HAP-1 (cell line): ENCODE data around the gene GATD1.

Source experiments
- DNase-seq, 2 experiments: peaks; one replicate each; pipeline ENCODE4 v3.0.0-alpha.2; 2016 to 2020; ENCODE audit warnings: low spot score in 2 of 2
- H3K27me3 ChIP-seq: fragments of 250-450 bp; sonication (Bioruptor Pico); 2 replicates; pipeline ENCODE4 v1.5.1; 2020; ENCODE audit warnings: low read depth, mild to moderate bottlenecking, moderate library complexity
- H3K36me3 ChIP-seq: fragments of 250-450 bp; sonication (Bioruptor Pico); replicated peaks from 2 replicates; pipeline ENCODE4 v1.5.1; 2020; ENCODE audit warnings: mild to moderate bottlenecking
- H3K4me1 ChIP-seq: fragments of 250-450 bp; sonication (Bioruptor Pico); 2 replicates; pipeline ENCODE4 v1.5.1; 2020; ENCODE audit warnings: mild to moderate bottlenecking
- H3K4me3 ChIP-seq: fragments of 250-450 bp; sonication (Bioruptor Pico); 2 replicates; pipeline ENCODE4 v1.5.1; 2020; ENCODE audit warnings: mild to moderate bottlenecking, moderate library complexity
- H3K9me3 ChIP-seq: fragments of 250-450 bp; sonication (Bioruptor Pico); 2 replicates; pipeline ENCODE4 v1.5.1; 2020; ENCODE audit warnings: mild to moderate bottlenecking, moderate library complexity
- in situ Hi-C: fragments of 300-500 bp; cut with MboI; formaldehyde crosslinking; loops from 3 replicates; pipeline ENCODE4 v1.14.3; 2020; ENCODE audit warnings: low sequenced_read_pairs, inconsistent platforms, mixed read lengths

Gene GATD1

DNA sequence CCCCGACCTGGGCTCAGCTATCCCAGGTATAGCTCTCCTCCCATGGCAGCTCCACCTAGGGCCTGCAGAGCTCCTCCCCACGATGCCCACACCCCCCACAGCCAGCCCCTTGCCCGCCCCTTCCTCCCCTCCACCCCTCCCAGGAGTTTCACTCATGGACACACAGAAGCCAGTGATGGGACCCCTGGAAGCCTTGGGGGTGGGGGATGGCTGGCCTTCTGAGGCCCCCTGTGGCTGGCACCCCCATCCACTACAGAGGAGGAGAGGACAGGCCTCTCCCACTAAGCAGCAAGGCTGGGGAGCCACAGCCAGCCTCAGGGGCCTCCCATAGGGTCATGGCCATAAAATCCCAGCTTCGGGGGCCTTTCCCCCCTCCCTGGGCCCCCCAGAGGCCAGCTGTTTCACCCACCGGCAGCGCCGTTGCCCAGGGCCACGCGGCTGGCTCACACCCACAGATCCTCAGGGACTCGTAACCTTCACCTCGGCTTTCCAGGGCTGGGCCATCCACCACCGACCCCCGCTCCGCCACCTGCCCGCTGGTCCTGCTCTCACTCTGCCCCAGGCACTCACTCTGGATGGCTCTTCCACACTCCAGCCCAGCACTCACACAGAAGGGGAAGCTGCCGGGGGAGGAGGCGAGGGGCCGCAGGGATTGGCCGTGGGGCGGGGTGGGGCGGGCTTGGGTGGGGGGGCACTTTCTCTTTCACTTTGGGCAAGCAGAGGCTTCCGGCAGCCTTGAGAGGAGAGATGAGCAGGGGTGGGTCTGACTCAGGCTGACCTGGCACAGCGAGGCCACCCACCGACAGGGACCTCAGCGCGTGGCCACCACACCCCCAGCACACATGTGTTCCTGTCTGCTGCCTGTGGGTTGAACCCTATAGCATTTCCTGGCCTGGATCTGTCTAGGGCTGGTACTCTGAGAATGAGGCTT, 18.6 kb upstream of the GATD1 start:
- no peaks in the 10 kb centered on the region for H3K27me3 ChIP-seq

DNA sequence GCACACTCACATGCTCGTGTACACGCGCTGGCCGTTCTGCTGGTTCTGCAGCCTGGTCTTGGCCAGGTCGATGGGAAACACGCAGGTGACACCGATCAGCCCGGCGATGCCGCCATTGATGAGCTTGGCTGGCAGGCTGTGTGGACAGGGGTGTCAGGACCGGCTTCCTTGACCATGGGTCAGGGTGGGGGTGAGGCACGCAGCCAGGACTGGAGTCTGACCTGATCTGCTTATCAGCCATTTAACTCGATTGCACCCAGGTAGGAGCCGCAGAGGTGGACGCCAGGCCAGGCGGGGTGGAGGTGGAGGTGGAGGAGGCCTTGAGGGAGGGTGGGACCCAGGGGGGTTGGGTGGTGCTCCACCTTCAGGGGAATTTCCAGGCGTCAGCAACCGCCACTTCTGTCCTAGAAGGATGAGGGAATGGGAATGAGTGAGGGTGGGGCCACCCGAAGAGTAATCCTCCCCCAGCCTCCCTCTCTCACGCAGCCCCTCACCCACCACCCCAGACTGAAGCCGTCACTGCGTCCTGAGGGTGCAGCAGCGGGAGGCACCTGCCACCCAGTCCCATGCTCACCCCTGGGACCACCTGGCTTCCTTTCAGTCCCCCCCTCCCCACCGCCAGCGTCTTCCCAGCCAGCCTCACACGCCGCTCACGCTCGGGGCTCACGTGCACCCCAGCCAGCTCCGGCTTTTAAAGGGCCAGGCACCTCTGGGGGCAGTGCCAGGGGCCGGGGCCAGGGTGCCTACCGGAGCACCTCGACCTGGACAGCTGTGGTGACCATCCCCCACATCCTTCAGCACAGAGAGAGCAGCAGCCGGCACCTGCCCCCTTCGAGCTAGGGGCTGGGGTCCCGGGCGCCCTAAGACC, 17.7 kb upstream of the GATD1 start:
- H3K9me3 ChIP-seq, result no peaks in the 10 kb centered on the region
- no peak for DNase-seq
- peaks cover 35% of the 10 kb centered on the region for H3K36me3 ChIP-seq
- H3K4me3 ChIP-seq, result no peak overlapping the region
- peaks cover 12% of the 10 kb centered on the region for H3K4me1 ChIP-seq
- in situ Hi-C loops, result no loop called here
- no peaks in the 10 kb centered on the region for H3K27me3 ChIP-seq

More for the DNA sequence above, 18.6 kb upstream of the GATD1 start:
- H3K9me3 ChIP-seq, result no peaks in the 10 kb centered on the region
- in situ Hi-C loops, result no loop called here
- H3K36me3 ChIP-seq, result peaks cover 40% of the 10 kb centered on the region
- peaks cover 12% of the 10 kb centered on the region for H3K4me1 ChIP-seq
- peak in 1 of 2 experiments; percentile 81 for DNase-seq
- peak overlapping the region; percentile 80 for H3K4me3 ChIP-seq

DNA sequence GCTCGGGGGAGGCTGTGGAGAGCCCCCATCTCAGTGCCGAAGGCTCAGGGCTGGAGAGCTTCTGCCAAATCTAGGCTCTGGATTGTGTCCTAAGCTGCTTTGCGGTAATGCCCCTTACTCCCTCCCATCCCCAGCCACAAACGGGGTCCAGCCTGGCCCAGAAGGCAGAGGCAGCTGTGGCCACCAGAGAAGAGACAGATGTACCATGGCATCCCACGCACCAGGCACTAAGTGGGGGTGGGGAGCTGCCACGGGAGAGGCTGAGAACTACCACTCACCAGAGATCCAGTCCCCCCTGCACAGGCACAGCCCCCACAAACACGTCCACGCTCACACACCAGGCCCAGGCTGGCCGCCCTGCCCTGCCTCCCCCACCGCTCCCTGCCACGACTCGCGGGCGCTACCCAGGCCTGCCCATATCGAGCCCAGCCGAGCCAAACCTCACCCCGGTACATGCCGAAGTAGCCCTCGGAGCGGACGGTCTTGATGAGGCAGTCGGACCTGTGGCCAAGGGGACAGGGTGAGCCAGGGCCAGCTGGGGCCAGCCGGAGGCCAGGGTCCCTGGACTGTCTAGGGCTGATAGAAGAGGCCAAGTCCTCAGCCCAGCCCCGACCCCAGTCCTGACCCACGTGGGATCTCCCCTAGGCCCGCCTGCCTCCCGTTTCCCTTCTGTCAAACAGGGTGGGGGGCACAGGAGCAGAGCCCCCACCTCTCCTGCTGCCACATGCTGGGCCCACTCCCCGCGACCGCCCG, 16.9 kb upstream of the GATD1 start:
- in situ Hi-C loops, result no loop called here
- H3K9me3 ChIP-seq, result no peaks in the 10 kb centered on the region
- no peak overlapping the region for H3K4me3 ChIP-seq
- peaks cover 27% of the 10 kb centered on the region for H3K36me3 ChIP-seq
- no peak for DNase-seq
- peaks cover 12% of the 10 kb centered on the region for H3K4me1 ChIP-seq
- H3K27me3 ChIP-seq, result no peaks in the 10 kb centered on the region

DNA sequence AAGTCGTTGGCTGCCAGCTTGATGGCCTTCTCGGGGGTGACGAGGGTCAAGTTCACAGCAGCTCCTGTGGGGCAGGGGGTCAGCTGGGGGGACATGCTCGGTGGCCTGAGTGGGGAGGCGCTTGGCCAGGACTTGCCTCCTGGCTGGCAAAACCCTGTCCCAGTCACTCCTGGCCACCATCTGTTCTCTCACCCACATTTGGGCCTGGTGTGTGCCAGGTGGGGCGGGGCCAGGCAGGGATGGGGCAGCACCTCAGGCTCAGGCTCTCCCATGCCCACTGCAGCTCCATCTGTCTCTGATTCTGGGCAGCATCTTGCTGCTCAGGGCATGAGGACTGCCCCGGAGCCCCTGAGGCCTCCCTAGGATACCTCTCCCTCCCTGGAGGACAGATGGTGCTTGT, 16.3 kb upstream of the GATD1 start:
- no peaks in the 10 kb centered on the region for H3K27me3 ChIP-seq
- no peak for DNase-seq
- H3K36me3 ChIP-seq, result peaks cover 24% of the 10 kb centered on the region
- in situ Hi-C loops, result no loop called here
- H3K4me3 ChIP-seq, result no peak overlapping the region
- H3K4me1 ChIP-seq, result peaks cover 12% of the 10 kb centered on the region
- H3K9me3 ChIP-seq, result no peaks in the 10 kb centered on the region

DNA sequence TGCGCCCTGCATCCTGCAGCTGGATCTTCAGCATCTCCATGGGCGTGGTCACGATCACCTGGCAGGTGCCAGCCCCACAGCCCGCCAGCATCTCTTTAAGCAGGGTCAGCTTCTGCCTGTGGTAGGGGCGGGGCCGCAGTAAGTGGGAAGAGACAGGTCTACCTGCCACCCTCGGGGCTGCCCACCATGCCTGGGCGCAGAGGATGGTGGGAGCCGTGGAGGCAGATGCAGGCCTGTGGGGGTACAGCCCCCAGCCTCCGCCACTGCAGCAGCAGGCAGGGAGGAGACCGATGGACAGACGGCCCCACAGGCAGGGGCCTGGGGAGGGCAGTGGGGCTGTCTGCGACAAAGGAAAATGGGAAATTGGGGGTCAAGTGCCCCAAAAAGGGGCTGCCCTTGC, 15.6 kb upstream of the GATD1 start:
- peaks cover 12% of the 10 kb centered on the region for H3K4me1 ChIP-seq
- H3K4me3 ChIP-seq, result no peak overlapping the region
- in situ Hi-C loops, result no loop called here
- H3K9me3 ChIP-seq, result no peaks in the 10 kb centered on the region
- peaks cover 24% of the 10 kb centered on the region for H3K36me3 ChIP-seq
- DNase-seq, result no peak
- H3K27me3 ChIP-seq, result no peaks in the 10 kb centered on the region

DNA sequence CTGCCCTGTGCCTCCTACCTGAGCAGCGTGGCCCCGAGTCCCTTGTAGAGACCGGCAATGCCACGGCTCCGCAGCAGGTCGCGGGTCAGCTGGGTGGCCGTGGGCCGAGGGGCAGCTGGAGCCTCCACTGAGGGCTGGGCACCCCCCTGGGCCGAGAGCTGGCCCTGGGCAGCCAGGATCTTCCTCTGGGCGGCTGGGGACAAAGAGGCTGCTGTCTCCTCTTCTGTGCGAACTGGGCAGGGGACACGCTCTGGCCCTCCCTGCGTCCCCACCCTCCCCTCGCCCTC, 15.2 kb upstream of the GATD1 start:
- H3K9me3 ChIP-seq, result no peaks in the 10 kb centered on the region
- in situ Hi-C loops, result no loop called here
- H3K4me1 ChIP-seq, result peaks cover 12% of the 10 kb centered on the region
- peaks cover 24% of the 10 kb centered on the region for H3K36me3 ChIP-seq
- no peak for DNase-seq
- no peaks in the 10 kb centered on the region for H3K27me3 ChIP-seq
- H3K4me3 ChIP-seq, result no peak overlapping the region

DNA sequence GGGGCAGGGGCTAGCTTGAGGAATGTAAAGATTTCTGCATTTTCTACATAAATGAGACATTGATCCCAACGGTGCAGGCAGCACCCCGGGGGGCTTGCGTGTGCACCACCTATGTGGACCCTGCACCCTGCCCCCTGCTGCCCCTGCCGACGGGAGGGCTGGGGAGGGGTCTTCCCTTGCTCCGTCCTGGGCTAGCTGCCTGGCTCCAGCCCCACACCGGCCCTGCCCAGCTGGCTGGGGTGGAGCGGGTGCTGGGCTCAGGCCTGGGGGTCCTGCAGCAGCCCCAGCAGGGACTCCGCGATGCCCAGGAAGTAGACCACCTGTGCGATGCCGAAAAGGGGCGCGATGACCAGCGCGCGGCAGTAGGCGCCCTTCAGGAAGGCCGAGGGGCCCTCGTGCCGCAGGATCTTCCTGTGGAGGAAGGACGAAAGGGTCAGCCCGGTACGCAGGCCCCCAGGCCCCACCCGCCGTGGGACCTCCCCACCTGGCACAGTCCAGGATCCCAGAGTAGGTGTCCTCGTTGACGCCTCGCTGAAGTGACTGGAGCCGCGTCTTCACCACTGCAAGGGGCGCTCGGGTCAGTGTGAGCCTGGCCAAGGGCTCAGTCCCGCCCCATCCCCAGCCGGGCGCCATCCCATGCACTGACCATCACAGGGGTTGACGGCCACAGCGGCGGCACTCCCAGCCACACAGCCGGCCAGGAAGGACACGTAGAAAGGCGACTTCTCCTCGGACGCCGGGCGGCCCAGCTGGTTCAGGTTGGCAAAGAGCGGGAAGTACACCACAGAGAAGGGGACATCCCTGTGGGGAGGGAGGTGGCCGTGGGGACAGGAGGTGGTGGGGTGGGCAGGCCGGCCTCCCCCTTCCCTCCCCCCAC, 14.6 kb upstream of the GATD1 start:
- DNase-seq, result no peak
- in situ Hi-C loops, result no loop called here
- no peak overlapping the region for H3K4me3 ChIP-seq

DNA sequence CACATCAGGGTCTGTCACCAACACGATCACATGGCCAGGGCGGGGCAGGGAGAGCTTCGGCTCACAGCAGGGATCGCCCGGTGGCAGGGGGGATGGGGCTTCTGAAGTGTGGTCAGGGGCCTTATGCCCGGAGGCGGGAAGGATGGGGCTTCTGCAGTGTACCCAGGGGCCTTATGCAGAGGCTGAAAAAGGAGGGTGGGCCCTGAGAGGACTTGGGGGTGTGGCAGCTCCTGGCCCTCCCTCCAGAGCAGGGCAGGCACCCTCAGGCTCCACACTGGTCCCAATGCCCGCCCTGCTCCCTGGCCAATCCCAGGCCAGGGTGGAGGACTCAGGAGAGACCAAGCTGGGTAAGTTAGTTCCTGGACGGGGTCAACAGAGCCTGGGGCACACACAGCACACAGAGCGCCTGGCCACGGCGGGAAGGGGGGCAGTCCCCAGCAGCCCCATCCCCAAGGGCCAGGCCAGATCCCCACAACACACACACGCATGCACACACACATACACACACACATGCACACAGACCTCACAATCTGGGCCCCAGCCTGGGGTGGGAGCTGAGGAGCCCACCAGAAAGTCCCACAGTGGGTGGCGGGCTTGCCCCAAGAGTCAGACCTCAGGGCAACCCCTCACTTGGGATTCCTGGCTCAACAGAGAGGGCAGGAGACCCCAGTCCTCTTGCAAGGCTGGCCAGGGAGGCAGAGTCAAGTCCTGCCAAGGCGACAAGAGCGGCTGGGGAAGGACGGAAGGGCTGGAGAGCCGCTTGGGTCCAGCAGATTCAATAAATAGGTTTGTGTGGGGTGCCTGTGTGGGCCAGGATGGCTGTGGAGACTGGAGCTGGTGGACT, 13.7 kb upstream of the GATD1 start:
- Histone ChIP-seq H3K4me3 (no peak overlapping the region), H3K27me3 (no peaks in the 10 kb centered on the region), H3K9me3 (no peaks in the 10 kb centered on the region), H3K4me1 (peaks cover 3% of the 10 kb centered on the region), H3K36me3 (peaks cover 24% of the 10 kb centered on the region)
- in situ Hi-C loops, result no loop called here
- DNase-seq, result peak in 1 of 2 experiments; percentile 53

More for the DNA sequence above, 14.6 kb upstream of the GATD1 start:
- Histone ChIP-seq H3K9me3 (no peaks in the 10 kb centered on the region), H3K36me3 (peaks cover 24% of the 10 kb centered on the region), H3K4me1 (peaks cover 11% of the 10 kb centered on the region), H3K27me3 (no peaks in the 10 kb centered on the region)

DNA sequence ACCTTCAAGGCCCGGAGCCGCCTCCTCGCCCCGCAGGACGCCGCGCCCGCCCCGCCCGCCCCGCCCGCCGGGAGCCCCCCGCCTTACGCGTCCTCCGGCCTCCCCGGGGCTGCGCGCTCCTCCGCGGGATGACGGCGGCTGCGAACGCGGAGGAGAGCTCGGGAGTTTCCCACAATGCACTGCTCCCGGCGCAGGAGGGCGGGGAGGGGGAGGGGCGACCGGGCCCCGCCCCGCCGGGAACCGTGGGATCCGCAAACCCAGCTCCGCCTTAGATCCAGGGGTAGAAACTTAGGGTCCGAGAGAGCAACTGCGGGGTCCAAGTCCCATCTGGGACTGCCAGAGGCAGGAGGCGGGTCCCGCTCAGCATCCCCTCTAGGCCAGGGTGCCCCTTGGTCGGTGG, 12.7 kb upstream of the GATD1 start, which contains the start of gene CEND1:
TSS of gene CEND1 (minus strand) at position 148 of the 400 bp plus-strand sequence. CDS start 1,514 bp downstream, outside the sequence.
- Histone ChIP-seq H3K4me1 (no peaks in the 10 kb centered on the region), H3K27me3 (no peaks in the 10 kb centered on the region), H3K36me3 (peaks cover 24% of the 10 kb centered on the region), H3K4me3 (no peak within 1 kb of the TSS), H3K9me3 (no peaks in the 10 kb centered on the region)
- DNase-seq, result no peak
- in situ Hi-C loops, result no loop called here

DNA sequence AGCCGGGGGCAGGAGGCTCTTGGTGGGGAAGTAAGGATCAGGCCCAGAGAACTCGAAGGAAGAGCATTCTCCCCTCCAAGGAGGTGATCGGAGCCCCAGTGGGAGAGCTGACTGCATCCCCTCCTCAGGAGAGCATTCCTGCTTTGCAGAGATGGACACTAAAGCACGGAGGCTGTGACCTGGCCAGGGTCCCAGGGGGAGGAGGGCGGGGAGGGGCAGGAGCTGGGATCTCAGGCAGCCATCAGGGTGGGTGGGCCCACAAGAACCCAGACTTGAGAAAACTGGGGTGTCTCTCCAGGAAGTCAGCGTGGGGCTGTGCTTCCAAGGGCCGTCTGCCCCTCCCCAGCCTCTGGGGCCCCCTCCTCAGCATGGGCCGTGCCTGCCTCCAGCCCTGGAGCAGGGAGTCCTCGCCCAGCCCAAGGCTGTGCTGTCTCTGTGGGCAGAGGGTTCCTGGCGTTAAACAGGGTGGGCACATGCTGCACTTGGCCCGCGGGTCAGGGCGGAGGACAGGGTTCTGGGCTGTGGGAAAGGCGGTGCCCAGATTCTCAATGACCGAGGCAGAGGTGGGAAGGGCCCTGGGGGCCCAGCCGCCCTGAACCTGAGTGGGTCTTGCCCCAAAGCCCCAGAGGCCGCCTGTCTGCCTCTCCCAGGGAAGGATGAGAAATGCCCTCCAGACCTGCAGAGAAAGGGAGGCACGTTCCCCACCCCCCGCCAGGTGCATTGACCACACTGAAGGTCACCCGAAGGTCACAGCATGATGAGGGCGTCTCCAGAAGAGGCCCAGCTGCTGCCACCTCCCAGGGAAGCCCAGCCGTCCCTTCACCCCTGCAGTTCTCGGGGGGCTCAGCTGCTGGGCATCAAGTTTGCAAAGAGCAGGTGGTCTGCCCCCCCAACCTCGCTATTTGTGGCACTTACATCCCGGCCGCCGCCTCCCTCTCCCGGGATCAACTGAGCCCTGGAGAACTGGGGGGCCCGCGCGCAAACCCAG, 12.0 kb upstream of the GATD1 start:
- in situ Hi-C loops, result no loop called here
- Histone ChIP-seq H3K4me3 (no peak overlapping the region), H3K4me1 (no peaks in the 10 kb centered on the region), H3K9me3 (no peaks in the 10 kb centered on the region), H3K36me3 (peaks cover 19% of the 10 kb centered on the region), H3K27me3 (no peaks in the 10 kb centered on the region)
- no peak for DNase-seq

DNA sequence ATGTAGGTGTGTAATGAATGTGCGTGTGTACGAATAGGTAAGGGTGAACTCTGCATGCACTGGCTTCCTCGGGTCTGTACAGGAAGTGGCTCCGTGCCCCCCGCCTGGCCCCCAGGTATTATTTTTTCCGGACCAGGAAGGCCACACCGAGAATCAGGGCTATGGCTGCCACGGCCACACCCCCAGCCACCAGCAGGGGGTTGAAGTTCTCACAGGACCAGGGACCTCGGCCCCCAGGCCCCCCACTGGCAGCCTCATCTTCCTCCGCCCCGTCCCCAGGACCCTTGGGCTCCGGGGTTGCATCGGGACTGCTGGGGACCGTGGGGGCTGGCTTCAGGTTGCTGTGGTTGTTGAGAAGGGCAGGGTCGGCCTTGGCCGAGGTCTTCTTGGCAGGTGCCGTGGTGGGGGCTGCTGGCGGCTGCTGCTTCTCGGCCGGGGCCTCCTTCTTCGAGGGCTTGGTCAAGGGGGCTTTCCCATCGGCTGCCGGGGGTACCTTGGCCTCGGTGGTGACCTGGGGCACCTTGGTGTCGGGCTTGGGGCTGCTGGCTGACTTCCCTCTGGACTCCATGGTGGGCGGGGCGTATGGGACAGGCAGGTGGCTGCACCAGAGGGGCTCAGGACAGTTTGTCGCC, 10.8 kb upstream of the GATD1 start:
- DNase-seq, result no peak
- in situ Hi-C loops, result no loop called here

More for the DNA sequence above, 10.8 kb upstream of the GATD1 start:
- Histone ChIP-seq H3K4me3 (no peak overlapping the region), H3K36me3 (peaks cover 9% of the 10 kb centered on the region; the same call in 1 of the 2 replicates), H3K4me1 (no peaks in the 10 kb centered on the region), H3K27me3 (no peaks in the 10 kb centered on the region), H3K9me3 (no peaks in the 10 kb centered on the region)
